ENCODE measurements around the gene ANKRD44.

ANKRD44 gene

GRCh38 chr2:197137826-197138477, 172.6 kb downstream of the ANKRD44 start:
- DNase-seq: no peak

GRCh38 chr2:197137231-197137630, 173.3 kb downstream of the ANKRD44 start:
- no peak for DNase-seq

GRCh38 chr2:197136452-197136851, 174.1 kb downstream of the ANKRD44 start:
- no peak for DNase-seq

- no peak for DNase-seq
Observed at GRCh38 chr2:197135806-197136205, 174.8 kb downstream of the ANKRD44 start.

- no peak for DNase-seq
Observed at GRCh38 chr2:197134206-197134605, 176.4 kb downstream of the ANKRD44 start.

GRCh38 chr2:197131558-197131855, 179.1 kb downstream of the ANKRD44 start:
- no peak for DNase-seq

- DNase-seq: no peak
Observed at GRCh38 chr2:197130318-197130717, 180.3 kb downstream of the ANKRD44 start.

GRCh38 chr2:197128897-197129296, 181.7 kb downstream of the ANKRD44 start:
- DNase-seq: no peak

- DNase-seq: peak; percentile 17 to 18
Observed at GRCh38 chr2:197128126-197128525, 182.5 kb downstream of the ANKRD44 start.

- DNase-seq: no peak
Observed at GRCh38 chr2:197126630-197127352, 183.8 kb downstream of the ANKRD44 start.

GRCh38 chr2:197124639-197125390, 185.8 kb downstream of the ANKRD44 start:
- DNase-seq: no peak

GRCh38 chr2:197122821-197123220, 187.8 kb downstream of the ANKRD44 start:
- no peak for DNase-seq

GRCh38 chr2:197121756-197122385, 188.7 kb downstream of the ANKRD44 start:
- DNase-seq: no peak

- no peak for DNase-seq
Observed at GRCh38 chr2:197121255-197121654, 189.3 kb downstream of the ANKRD44 start.

GRCh38 chr2:197116306-197116879, 194.2 kb downstream of the ANKRD44 start:
- DNase-seq: no peak

GRCh38 chr2:197115325-197115724, 195.3 kb downstream of the ANKRD44 start:
- no peak for DNase-seq

- peak in 1 of 2 experiments; percentile 40 for DNase-seq
Observed at GRCh38 chr2:197113275-197113711, 197.3 kb downstream of the ANKRD44 start.

- no peak for DNase-seq
Observed at GRCh38 chr2:197109326-197109725, 201.3 kb downstream of the ANKRD44 start.

- DNase-seq: no peak
Observed at GRCh38 chr2:197108758-197109157, 201.8 kb downstream of the ANKRD44 start.

GRCh38 chr2:197107291-197108269, 203.0 kb downstream of the ANKRD44 start:
- DNase-seq: no peak

GRCh38 chr2:197103363-197103762, 207.2 kb downstream of the ANKRD44 start:
- DNase-seq: no peak

GRCh38 chr2:197102231-197102630, 208.3 kb downstream of the ANKRD44 start:
- DNase-seq: peak in 1 of 2 experiments; percentile 23

Data from NCI-H526 (cell line).